Measurements from ENCODE around the gene ZFPM1.

- no peak for TF ChIP-seq YY1 (IDR thresholded peaks at IDR 0.05; ENCODE audit: insufficient read depth, insufficient read length)
- no peak for TF ChIP-seq SUZ12 (IDR thresholded peaks at IDR 0.05; ENCODE audit: extremely low read depth, insufficient read depth, insufficient read length)
- TF ChIP-seq ZNF274 (IDR thresholded peaks at IDR 0.05; ENCODE audit: low read depth, low read length): no peak
Observed at GRCh38 chr16:88487124-88487432, 34.0 kb downstream of the ZFPM1 start.
